Suprapubic skin (tissue), 4 donors: ENCODE measurements around the gene SULT2B1. TPM values are rescaled to one million over a fixed set of nuclear protein-coding genes. Genes with fewer than 3 reads are reported as not detected.

Experiments
- DNase-seq, 2 donors: peaks; one replicate each; pipeline ENCODE4 v3.0.0-alpha.2; 2019; ENCODE audit warnings: low spot score in 2 of 2
- H3K27ac ChIP-seq: fragments of 200-600 bp; sonication (generic); one replicate; pipeline ENCODE4 v1.5.1; 2019
- H3K27me3 ChIP-seq: fragments of 200-600 bp; sonication (generic); one replicate; pipeline ENCODE4 v1.5.1; 2019
- H3K36me3 ChIP-seq: fragments of 200-600 bp; sonication (generic); one replicate; pipeline ENCODE4 v1.5.1; 2019
- H3K4me1 ChIP-seq: fragments of 200-600 bp; sonication (generic); one replicate; pipeline ENCODE4 v1.5.1; 2019
- H3K4me3 ChIP-seq: fragments of 200-600 bp; sonication (generic); one replicate; pipeline ENCODE4 v1.5.1; 2019; ENCODE audit warnings: mild to moderate bottlenecking
- H3K9me3 ChIP-seq: fragments of 200-600 bp; sonication (generic); one replicate; pipeline ENCODE4 v1.5.1; 2019
- EP300 ChIP-seq: sonication (generic); formaldehyde crosslinking; IDR thresholded peaks from one replicate; pipeline ENCODE4 v1.6.1; 2017; ENCODE audit warnings: antibody characterized with exemption
- POLR2A ChIP-seq, 2 donors: fragments of 450-650 bp; IDR thresholded peaks; one replicate each; pipeline ENCODE4 v1.6.1; 2017; ENCODE audit warnings: antibody characterized with exemption in 2 of 2, mild to moderate bottlenecking in 2 of 2, moderate library complexity in 2 of 2
- POLR2AphosphoS5 ChIP-seq, 3 donors: sonication (generic); formaldehyde crosslinking; IDR thresholded peaks; one replicate each; pipeline ENCODE4 v1.6.1; 2017; ENCODE audit warnings: antibody characterized with exemption in 3 of 3
- WGBS: methylation state at CpG from one replicate; pipeline ENCODE4 v1.1.5; 2018; 5-methylcytosine and 5-hydroxymethylcytosine counted together
- total RNA-seq, 4 donors: library from RNA; depleted of rRNA; stranded (reverse); fragments of >200 nt; gene quantifications; one replicate each; pipeline ENCODE4 v1.1.0, GENCODE V29; 2016
- TF ChIP-seq, protein P1 (sequence below), 2 donors: fragments of 200-600 bp in 1 of 2; fragments of 450-650 bp in 1 of 2; sonication (generic) in 1 of 2; IDR thresholded peaks; one replicate each; pipeline ENCODE4 v1.5.1; 2016 to 2019; ENCODE audit warnings: antibody characterized with exemption in 2 of 2, mild to moderate bottlenecking in 1 of 2, moderate library complexity in 1 of 2

The SULT2B1 gene
- total RNA-seq, 4 donors from 2014 or later: 26.0 to 162 (median 122) TPM

- no peak for DNase-seq
- Histone ChIP-seq H3K4me1 (no peaks in the 10 kb centered on the region), H3K36me3 (no peaks in the 10 kb centered on the region), H3K27ac (no peak overlapping the region), H3K27me3 (no peaks in the 10 kb centered on the region), H3K4me3 (no peak overlapping the region), H3K9me3 (peaks cover 4% of the 10 kb centered on the region)
- TF ChIP-seq POLR2AphosphoS5 (IDR thresholded peaks at IDR 0.05) (no peak), EP300 (no peak), POLR2A (IDR thresholded peaks at IDR 0.05) (no peak)
- TF ChIP-seq, protein P1, sequence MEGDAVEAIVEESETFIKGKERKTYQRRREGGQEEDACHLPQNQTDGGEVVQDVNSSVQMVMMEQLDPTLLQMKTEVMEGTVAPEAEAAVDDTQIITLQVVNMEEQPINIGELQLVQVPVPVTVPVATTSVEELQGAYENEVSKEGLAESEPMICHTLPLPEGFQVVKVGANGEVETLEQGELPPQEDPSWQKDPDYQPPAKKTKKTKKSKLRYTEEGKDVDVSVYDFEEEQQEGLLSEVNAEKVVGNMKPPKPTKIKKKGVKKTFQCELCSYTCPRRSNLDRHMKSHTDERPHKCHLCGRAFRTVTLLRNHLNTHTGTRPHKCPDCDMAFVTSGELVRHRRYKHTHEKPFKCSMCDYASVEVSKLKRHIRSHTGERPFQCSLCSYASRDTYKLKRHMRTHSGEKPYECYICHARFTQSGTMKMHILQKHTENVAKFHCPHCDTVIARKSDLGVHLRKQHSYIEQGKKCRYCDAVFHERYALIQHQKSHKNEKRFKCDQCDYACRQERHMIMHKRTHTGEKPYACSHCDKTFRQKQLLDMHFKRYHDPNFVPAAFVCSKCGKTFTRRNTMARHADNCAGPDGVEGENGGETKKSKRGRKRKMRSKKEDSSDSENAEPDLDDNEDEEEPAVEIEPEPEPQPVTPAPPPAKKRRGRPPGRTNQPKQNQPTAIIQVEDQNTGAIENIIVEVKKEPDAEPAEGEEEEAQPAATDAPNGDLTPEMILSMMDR (IDR thresholded peaks at IDR 0.05): no peak
- 71% methylated on average over 4 of the region's 4 CpGs for WGBS
Measured at GRCh38 chr19:48520134-48520533, 31.8 kb upstream of the SULT2B1 start.

DNA sequence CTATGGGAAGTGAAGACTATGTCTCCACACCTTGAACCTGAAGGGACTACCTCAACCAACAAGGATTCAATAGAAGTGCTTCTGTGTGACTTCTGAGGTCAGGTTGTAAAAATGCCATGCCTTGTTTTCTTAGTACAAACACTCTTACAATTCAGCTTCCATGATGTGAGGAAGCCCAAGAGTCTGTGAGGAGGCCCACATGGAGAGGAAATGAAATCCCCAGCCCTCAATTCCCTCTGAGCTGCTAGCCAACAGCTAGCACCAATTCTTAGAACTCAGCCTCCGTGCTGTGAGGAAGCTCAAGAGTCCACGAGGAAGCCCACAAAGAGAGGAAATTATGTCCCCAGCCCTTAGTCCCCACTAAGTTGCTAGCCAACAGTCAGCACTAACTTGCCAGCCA, 27.8 kb upstream of the SULT2B1 start:
- DNase-seq: no peak
- Histone ChIP-seq H3K27ac (no peak overlapping the region), H3K9me3 (peaks cover 17% of the 10 kb centered on the region), H3K27me3 (no peaks in the 10 kb centered on the region), H3K4me1 (no peaks in the 10 kb centered on the region), H3K36me3 (no peaks in the 10 kb centered on the region), H3K4me3 (no peak overlapping the region)
- TF ChIP-seq POLR2A (IDR thresholded peaks at IDR 0.05): no peak
- TF ChIP-seq EP300: no peak
- TF ChIP-seq POLR2AphosphoS5 (IDR thresholded peaks at IDR 0.05): no peak
- TF ChIP-seq, protein P1 (IDR thresholded peaks at IDR 0.05): no peak
- 90% methylated on average over 2 of the region's 2 CpGs for WGBS

GRCh38 chr19:48524732-48525131, 27.2 kb upstream of the SULT2B1 start:
- Histone ChIP-seq H3K9me3 (peaks cover 19% of the 10 kb centered on the region), H3K27ac (no peak overlapping the region), H3K4me3 (no peak overlapping the region), H3K36me3 (no peaks in the 10 kb centered on the region), H3K4me1 (no peaks in the 10 kb centered on the region), H3K27me3 (no peaks in the 10 kb centered on the region)
- no peak for DNase-seq
- TF ChIP-seq, protein P1 (IDR thresholded peaks at IDR 0.05): no peak
- WGBS: 90% methylated on average over 5 of the region's 5 CpGs

GRCh38 chr19:48529156-48529555, 22.8 kb upstream of the SULT2B1 start:
- Histone ChIP-seq H3K9me3 (peaks cover 17% of the 10 kb centered on the region), H3K4me1 (no peaks in the 10 kb centered on the region), H3K27me3 (no peaks in the 10 kb centered on the region), H3K27ac (no peak overlapping the region), H3K4me3 (no peak overlapping the region), H3K36me3 (no peaks in the 10 kb centered on the region)
- no peak for DNase-seq
- TF ChIP-seq POLR2A (IDR thresholded peaks at IDR 0.05): no peak
- no peak for TF ChIP-seq EP300
- TF ChIP-seq, protein P1 (IDR thresholded peaks at IDR 0.05): no peak
- TF ChIP-seq POLR2AphosphoS5 (IDR thresholded peaks at IDR 0.05): no peak
- WGBS: 96% methylated on average over 4 of the region's 4 CpGs

- peaks cover 15% of the 10 kb centered on the region for H3K9me3 ChIP-seq
- no peaks in the 10 kb centered on the region for H3K27me3 ChIP-seq
- no peaks in the 10 kb centered on the region for H3K36me3 ChIP-seq
- no peak for DNase-seq
- TF ChIP-seq, protein P1 (IDR thresholded peaks at IDR 0.05): no peak
- no peak for TF ChIP-seq POLR2A (IDR thresholded peaks at IDR 0.05)
- TF ChIP-seq EP300: no peak
- no peak for TF ChIP-seq POLR2AphosphoS5 (IDR thresholded peaks at IDR 0.05)
- H3K4me3 ChIP-seq: no peak overlapping the region
- H3K27ac ChIP-seq: no peak overlapping the region
- no peaks in the 10 kb centered on the region for H3K4me1 ChIP-seq
- WGBS: 45% methylated on average over 20 of the region's 20 CpGs
Measured at GRCh38 chr19:48530066-48530720, 21.8 kb upstream of the SULT2B1 start.
